Activated naive CD8-positive, alpha-beta T cell treated with anti-CD3 and anti-CD28 coated beads, Interleukin-2, amount 50 U/mL, for 24 hours (primary cell): ENCODE data around the gene FYCO1.

Experiments used
- ATAC-seq: fragments of 150-1000 bp; cut with Tn5 transposase; one replicate; pipeline ENCODE4 v1.10.0; 2021
- DNase-seq: peaks from one replicate; pipeline ENCODE4 v3.0.0; 2021
- H3K27ac Mint-ChIP-seq: one replicate; pipeline ENCODE4 v1.8.0; 2021; ENCODE audit warnings: mild to moderate bottlenecking, mixed read lengths
- H3K27me3 Mint-ChIP-seq: one replicate; pipeline ENCODE4 v1.8.0; 2021; ENCODE audit warnings: mixed read lengths
- H3K36me3 Mint-ChIP-seq: one replicate; pipeline ENCODE4 v1.8.0; 2021; ENCODE audit warnings: low read depth, mixed read lengths
- H3K4me1 Mint-ChIP-seq: one replicate; pipeline ENCODE4 v1.8.0; 2021; ENCODE audit warnings: mixed read lengths
- H3K4me3 Mint-ChIP-seq: one replicate; pipeline ENCODE4 v1.8.0; 2021; ENCODE audit warnings: mild to moderate bottlenecking, moderate library complexity, mixed read lengths
- H3K9me3 Mint-ChIP-seq: one replicate; pipeline ENCODE4 v1.8.0; 2021; ENCODE audit warnings: mixed read lengths

FYCO1 gene

DNA sequence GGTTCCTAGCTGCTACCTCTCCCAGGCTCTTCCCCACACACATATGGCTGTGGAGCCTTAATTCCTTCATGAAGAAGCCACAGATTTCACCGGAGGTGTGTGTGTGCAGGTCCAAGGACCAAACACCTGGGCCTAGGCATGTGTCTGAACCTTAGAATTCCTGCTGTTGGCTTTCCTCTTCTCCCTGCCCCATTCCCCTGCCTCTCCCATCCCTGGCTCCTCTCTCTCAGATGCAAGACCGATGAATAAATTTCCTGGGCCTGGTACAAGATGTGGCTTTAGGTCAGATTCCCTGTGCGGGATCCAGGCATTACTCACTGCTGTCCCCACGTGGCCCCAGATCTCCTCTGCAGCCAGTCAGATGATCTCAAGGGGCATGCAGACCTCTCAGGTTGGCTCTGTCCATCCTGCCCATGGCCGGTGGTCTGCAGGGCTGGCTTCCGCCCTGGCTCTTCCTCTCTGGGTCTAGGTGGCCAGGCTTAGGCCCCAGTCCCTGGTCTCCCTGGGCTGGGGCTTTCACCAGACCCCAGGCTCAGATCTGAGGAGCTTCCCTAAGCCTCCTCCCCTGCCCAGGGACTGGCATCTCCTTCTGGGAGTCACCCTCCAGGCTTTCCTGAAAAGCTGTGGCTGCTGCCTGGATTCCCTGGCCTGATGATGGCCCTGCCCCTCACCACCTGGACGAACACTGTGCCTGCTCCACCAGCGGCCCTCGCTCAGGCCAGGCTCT, 88.8 kb downstream of the FYCO1 start:
- peaks cover 7% of the 10 kb centered on the region for H3K36me3 Mint-ChIP-seq
- ATAC-seq = no peak
- no peak overlapping the region for H3K4me3 Mint-ChIP-seq

DNA sequence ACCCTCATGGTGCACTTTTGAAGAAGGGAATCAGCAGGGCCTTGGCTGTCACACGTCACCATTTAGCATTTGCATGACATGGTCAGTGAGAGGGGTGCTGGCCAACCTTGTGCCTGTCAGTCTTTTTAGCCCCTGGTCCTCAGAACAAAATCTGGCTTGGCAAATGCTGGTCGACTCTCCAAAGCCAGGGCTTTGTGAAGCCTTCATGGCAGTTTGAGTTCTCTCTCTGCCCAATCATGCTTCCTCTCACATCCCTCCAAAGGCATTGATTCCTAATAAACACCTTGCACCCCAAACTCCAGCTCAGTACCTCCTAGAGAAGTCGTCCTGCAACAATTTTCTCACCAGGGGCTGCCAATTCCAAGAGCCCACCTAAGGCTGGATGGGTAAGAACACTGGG, 89.9 kb downstream of the FYCO1 start:
- Mint-ChIP-seq H3K9me3 (peaks cover 4% of the 10 kb centered on the region), H3K27me3 (peaks cover 39% of the 10 kb centered on the region), H3K36me3 (peaks cover 7% of the 10 kb centered on the region), H3K27ac (no peak overlapping the region), H3K4me1 (peaks cover 21% of the 10 kb centered on the region), H3K4me3 (no peak overlapping the region)
- ATAC-seq (no peak), DNase-seq (no peak)

More for the DNA sequence above, 88.8 kb downstream of the FYCO1 start:
- Mint-ChIP-seq H3K4me1 (peaks cover 21% of the 10 kb centered on the region), H3K9me3 (peaks cover 4% of the 10 kb centered on the region), H3K27me3 (peaks cover 40% of the 10 kb centered on the region), H3K27ac (no peak overlapping the region)
- no peak for DNase-seq

DNA sequence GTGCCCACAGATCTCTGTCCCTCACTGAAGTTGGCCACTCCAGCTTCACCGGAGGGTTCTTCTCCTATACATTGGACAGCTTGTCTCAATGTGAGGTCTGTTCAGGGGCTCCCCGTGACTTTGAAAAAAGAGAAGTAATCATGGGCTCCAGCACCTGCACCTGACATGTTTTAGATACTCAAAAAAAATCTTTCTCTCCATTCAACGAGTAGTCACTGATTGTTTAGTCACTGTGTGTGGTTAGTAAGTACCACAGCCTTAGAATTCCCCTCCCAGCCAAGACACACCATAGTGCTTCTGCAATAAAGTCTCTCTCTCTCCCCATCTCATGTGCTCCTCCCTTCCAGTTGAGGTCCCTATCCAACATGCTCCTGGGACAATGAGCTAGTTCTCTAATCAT, 90.7 kb downstream of the FYCO1 start:
- peaks cover 7% of the 10 kb centered on the region for H3K36me3 Mint-ChIP-seq
- H3K27me3 Mint-ChIP-seq = peaks cover 34% of the 10 kb centered on the region
- peaks cover 4% of the 10 kb centered on the region for H3K9me3 Mint-ChIP-seq
- peaks cover 21% of the 10 kb centered on the region for H3K4me1 Mint-ChIP-seq
- H3K27ac Mint-ChIP-seq = no peak overlapping the region
- ATAC-seq (peak; percentile 64), DNase-seq (no peak)
- no peak overlapping the region for H3K4me3 Mint-ChIP-seq

DNA sequence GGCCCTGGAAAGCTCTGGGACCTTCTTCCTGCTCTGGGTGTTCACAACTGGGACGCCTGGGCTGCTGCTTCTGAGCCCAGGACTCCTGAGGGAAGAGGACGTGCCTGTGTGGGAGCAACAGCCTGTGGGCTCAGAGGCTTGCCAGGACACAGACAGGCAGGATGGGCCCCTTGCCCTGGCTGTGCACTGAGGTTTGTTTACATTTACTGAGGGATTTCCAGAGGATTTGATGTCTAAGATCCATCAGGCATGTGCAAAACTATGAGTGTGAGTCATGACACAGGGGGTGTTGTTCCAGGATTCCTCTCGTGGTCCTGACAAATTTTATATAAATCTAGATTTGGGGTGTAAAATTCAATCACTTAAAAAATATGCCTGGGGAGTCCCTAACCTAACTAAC, 98.7 kb downstream of the FYCO1 start:
- Mint-ChIP-seq H3K4me1 (peaks cover 20% of the 10 kb centered on the region), H3K4me3 (no peak overlapping the region)
- no peak for DNase-seq

DNA sequence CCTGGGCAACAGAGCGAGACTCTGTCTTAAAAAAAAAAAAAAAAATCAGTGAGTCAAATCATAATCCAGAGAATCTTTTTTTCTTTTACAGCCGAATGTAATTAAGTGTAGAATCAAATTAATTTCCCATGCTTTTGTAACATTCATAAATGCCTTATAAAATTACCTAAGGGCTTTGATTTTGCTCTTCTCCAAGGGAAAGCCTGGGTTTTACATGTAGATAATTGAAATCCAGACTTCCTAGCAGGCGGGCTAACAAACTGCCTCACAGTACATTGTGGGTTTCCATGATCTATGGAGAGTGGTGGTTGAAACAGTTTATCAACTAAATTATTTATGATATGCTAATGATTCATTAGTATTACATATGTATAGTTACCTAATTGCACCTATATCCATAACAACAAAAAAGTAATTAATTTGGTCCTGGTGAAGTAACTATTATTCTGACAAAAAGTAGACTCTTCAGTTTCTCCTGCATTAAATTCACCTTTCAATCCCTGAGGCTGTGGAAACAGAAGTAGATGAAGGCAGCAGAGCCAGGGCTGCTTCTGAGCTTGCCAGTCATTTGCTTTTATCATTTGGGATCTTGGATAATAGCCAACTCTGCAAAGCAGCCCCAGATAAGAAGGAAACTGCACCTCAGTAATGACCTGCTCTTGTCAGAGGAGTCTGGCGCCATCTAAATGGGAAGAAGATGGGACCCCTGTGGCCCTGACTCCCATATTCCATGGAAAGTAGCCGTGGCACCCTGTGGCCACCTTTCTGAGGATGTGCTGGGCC, 99.7 kb downstream of the FYCO1 start:
- Mint-ChIP-seq H3K27ac (no peak overlapping the region), H3K36me3 (no peaks in the 10 kb centered on the region), H3K9me3 (no peaks in the 10 kb centered on the region), H3K27me3 (peaks cover 22% of the 10 kb centered on the region), H3K4me1 (peaks cover 25% of the 10 kb centered on the region), H3K4me3 (no peak overlapping the region)
- ATAC-seq (no peak), DNase-seq (no peak)

More for the DNA sequence above, 98.7 kb downstream of the FYCO1 start:
- ATAC-seq = no peak
- H3K36me3 Mint-ChIP-seq = no peaks in the 10 kb centered on the region
- H3K9me3 Mint-ChIP-seq = no peaks in the 10 kb centered on the region
- no peak overlapping the region for H3K27ac Mint-ChIP-seq
- H3K27me3 Mint-ChIP-seq = peaks cover 20% of the 10 kb centered on the region

DNA sequence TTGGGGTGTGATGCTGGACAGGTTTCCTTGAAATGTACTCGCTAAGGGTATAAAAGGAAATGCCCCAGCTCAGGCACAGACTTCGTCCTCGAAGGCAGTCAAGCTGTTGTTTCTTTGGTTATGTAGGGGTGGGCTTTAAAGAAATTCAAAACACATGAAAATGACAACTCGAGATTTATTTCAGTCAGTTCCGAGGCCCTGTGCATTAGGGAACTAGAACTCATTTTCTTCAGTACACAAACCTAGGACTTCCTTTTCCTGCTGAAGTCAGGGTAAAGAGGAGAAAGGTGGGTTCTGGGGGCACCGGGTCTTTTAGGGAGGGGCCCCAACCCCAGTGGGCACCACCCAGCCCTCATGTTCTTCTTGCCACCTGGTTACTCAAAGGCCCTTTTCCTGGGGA, 101.6 kb downstream of the FYCO1 start:
- H3K36me3 Mint-ChIP-seq = no peaks in the 10 kb centered on the region
- no peak overlapping the region for H3K4me3 Mint-ChIP-seq
- H3K9me3 Mint-ChIP-seq = no peaks in the 10 kb centered on the region
- H3K4me1 Mint-ChIP-seq = peaks cover 34% of the 10 kb centered on the region
- no peak for ATAC-seq
- peaks cover 26% of the 10 kb centered on the region for H3K27me3 Mint-ChIP-seq
- DNase-seq = no peak
- H3K27ac Mint-ChIP-seq = no peak overlapping the region

DNA sequence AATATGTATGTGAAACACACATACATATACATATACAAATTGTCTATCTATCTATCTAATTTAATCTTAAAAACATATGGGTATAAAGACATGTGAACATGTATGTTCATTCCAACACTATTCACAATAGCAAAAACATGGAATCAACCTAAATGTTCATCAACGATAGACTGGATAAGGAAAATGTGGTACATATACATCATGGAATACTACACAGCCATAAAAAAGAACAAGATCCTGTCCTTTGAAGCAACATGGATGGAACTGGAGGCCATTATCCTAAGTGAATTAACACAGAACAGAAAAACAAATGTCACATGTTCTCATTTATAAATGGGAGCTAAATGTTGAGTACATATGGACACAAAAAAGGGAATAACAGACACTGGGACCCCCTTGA, 103.5 kb downstream of the FYCO1 start:
- Mint-ChIP-seq H3K9me3 (no peaks in the 10 kb centered on the region), H3K4me3 (no peak overlapping the region), H3K36me3 (no peaks in the 10 kb centered on the region), H3K27me3 (peaks cover 18% of the 10 kb centered on the region), H3K4me1 (peaks cover 41% of the 10 kb centered on the region), H3K27ac (no peak overlapping the region)
- ATAC-seq = no peak
- DNase-seq = no peak

DNA sequence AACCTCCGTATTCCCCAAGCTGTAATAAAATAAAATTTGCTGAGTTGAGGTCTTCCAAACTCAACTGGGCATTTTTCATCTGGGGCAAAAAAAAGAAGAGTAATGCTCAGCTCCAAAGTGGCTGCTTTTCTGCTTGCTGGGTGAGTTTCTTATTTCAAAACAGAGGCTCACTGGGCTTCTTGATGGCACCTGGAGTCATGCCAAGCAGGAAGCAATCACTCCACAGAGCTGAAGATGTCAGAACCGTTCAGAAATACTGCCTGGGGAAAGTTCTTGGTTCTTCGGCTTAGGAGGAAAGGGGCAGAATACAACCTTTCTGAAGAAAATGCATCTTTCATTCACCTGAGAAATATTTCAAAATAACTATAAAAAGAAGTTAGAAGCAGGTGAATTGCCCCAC, 105.2 kb downstream of the FYCO1 start:
- Mint-ChIP-seq H3K4me1 (peaks cover 41% of the 10 kb centered on the region), H3K9me3 (no peaks in the 10 kb centered on the region), H3K4me3 (no peak overlapping the region)

DNA sequence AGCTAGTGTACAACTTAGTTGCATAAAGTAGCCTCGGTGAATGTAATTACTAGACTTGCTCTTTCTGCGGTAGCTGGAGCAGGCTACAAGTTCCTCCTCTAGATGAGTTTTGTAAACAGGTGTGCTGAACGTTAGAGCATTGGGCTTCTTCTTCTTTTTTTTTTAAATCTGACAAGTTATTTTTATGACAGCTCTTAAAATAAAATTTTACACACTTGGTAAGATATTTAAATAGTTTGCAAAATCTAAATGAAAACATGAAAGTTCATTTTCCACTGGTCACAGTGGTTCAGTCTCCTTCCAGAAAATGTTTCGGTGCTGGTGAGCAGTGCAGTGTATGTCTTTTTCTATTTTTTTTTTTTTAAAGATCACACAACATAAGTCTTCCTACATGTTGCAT, 106.3 kb downstream of the FYCO1 start:
- Mint-ChIP-seq H3K27ac (no peak overlapping the region), H3K36me3 (no peaks in the 10 kb centered on the region), H3K4me1 (peaks cover 43% of the 10 kb centered on the region), H3K27me3 (peaks cover 36% of the 10 kb centered on the region), H3K4me3 (no peak overlapping the region), H3K9me3 (no peaks in the 10 kb centered on the region)
- no peak for DNase-seq
- ATAC-seq = no peak

More for the DNA sequence above, 105.2 kb downstream of the FYCO1 start:
- Mint-ChIP-seq H3K27me3 (peaks cover 29% of the 10 kb centered on the region), H3K36me3 (no peaks in the 10 kb centered on the region), H3K27ac (no peak overlapping the region)
- ATAC-seq (no peak), DNase-seq (no peak)

DNA sequence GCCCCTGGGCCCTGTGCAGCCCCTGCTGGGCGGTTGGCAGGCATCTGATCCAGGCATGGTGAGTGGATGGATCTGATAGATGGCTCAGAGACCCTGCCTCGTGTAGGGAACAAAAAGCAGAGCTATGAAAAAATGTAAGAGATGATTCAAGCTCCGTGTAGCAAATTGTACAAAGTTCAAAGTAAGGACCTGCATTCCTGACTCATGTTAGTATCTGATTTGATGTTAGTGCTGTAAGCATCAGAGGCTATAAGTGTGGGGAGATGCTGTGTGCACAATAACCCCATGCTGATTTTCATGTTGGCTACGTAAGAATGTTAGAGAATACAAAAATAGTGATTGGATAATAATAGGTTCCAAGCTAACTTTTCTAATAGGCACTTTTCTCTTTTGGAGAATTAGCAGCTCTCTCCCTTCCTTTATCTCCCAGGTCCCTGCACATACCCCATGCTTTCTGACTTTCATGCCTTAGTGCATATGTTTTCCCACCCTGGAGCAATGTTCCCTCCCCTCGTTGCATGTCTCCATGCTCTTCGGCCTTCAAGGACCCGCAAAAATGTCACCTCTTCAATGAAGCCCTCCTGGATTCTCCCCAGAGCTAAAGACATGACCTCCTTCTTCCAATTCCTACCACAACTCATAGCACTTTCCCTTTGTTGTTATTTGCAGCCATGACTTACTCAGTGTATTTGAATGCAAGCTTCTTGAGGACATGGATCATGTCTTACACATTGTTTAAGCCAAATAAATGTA, 107.7 kb downstream of the FYCO1 start:
- DNase-seq = no peak
- H3K27me3 Mint-ChIP-seq = peaks cover 42% of the 10 kb centered on the region
- H3K4me3 Mint-ChIP-seq = no peak overlapping the region

DNA sequence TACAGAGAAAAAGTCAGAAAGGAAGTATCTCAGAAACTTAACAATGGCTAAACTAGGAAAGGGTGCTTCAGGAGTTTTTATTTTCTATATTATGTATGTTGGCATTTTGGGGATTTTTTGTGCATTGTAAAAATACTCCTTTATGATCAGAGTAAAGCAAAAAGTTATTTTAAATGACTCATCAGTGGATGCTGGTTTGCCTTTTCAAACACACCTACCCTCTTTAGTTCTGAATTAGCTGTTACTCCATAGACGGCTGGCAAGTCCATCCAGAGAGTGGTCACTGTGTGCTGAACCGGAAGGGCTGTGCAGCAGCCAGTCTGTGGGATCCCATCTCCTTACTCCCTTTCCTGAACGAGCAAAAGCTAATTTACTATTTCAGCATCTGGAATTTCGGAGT, 108.3 kb downstream of the FYCO1 start:
- Mint-ChIP-seq H3K4me1 (peaks cover 24% of the 10 kb centered on the region), H3K4me3 (no peak overlapping the region), H3K27ac (no peak overlapping the region), H3K36me3 (no peaks in the 10 kb centered on the region), H3K9me3 (no peaks in the 10 kb centered on the region), H3K27me3 (peaks cover 44% of the 10 kb centered on the region)
- ATAC-seq = no peak
- DNase-seq = no peak

More for the DNA sequence above, 107.7 kb downstream of the FYCO1 start:
- no peaks in the 10 kb centered on the region for H3K36me3 Mint-ChIP-seq
- no peaks in the 10 kb centered on the region for H3K9me3 Mint-ChIP-seq
- no peak overlapping the region for H3K27ac Mint-ChIP-seq
- H3K4me1 Mint-ChIP-seq = peaks cover 30% of the 10 kb centered on the region
- no peak for ATAC-seq

DNA sequence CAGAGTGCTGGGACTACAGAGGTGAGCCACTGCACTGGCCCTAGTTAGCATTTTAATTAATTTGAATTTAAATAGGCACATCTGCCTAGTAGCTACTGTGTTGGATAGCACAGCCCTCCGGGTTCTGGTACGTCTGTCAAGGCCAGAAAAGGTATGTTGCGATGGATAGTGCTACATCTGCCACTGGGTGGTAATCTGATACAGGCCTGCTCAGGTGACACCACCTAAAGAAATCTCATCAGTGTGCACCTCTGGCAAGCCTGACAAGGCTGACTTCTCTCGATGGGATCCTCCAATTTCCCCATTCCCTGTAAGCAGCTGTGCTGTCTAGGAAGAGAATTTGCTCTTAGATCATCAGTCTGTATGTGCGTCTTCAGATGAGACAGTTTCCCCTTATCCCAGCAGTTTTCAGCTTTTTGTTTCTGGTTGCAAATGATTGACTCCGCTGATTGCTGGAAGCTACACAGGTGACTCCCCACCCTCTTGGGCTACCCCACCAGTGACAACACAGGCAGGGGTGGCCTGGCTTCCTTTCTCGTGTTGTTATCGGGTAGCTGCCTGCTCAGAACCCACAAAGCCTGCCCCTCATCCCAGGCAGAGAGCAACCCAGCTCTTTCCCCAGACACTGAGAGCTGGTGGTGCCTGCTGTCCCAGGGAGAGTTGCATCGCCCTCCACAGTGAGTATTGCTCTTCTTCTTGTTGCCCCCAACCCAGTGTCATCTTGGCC, 109.5 kb downstream of the FYCO1 start, which contains the start of gene CCR9:
CCR9 (plus strand) TSS at position 565 of the 727 bp plus-strand sequence. CDS start 8,391 bp downstream, outside the sequence.
- ATAC-seq (no peak), DNase-seq (no peak)
- Mint-ChIP-seq H3K4me1 (peaks cover 26% of the 10 kb centered on the region), H3K27ac (no peak within 1 kb of the TSS), H3K4me3 (no peak within 1 kb of the TSS), H3K27me3 (peaks cover 39% of the 10 kb centered on the region), H3K36me3 (no peaks in the 10 kb centered on the region), H3K9me3 (no peaks in the 10 kb centered on the region)

DNA sequence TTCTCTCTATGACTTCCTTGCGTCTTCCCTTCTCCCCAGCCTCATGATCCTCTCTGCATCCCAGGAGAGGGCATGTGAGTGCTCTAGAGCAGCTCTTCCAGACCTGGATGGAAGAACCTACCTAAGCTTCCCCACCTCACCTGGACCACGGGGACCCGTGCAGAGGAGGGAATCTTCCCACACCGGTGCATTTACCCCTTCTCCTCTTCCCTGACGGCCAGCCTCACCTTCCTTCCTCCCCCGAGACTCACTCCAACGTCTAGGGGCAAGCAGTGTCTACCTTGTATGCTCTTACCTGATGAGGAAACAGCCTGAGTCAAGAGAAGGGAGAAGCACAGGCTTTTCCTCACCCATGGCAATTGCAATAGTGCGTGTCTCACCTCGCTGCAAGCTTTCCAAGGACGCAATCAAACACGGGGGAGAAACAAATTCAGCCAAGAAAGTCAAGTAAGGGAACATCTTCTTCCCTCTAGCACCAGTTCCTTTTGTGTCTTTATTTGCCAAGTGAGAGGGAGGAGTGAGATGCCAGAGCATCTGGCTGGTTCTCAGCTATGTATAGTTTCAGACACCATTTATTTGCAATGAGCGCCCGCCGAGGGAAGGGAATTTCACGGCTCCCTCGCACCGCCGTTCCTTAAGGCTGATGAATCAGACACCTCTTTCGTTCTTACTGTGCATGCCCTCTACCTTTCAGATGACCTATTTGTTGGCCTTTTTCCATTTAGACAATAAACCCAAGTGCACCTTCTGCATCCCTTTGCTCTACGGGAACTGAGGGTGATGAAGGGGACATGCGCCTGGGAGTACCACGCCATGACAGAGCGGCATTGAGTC, 111.0 kb downstream of the FYCO1 start:
- no peaks in the 10 kb centered on the region for H3K36me3 Mint-ChIP-seq
- no peaks in the 10 kb centered on the region for H3K9me3 Mint-ChIP-seq
- DNase-seq (no peak), ATAC-seq (no peak)
- peaks cover 36% of the 10 kb centered on the region for H3K27me3 Mint-ChIP-seq
- peaks cover 26% of the 10 kb centered on the region for H3K4me1 Mint-ChIP-seq
- H3K4me3 Mint-ChIP-seq = no peak overlapping the region
- H3K27ac Mint-ChIP-seq = no peak overlapping the region
